ENCODE measurements around the gene LIX1. TPM values are rescaled to one million over a fixed set of nuclear protein-coding genes. Genes with fewer than 3 reads are reported as not detected.

Gene LIX1
- total RNA-seq, result 0.43 TPM in 1 of 2 replicates, not detected in the other

DNA sequence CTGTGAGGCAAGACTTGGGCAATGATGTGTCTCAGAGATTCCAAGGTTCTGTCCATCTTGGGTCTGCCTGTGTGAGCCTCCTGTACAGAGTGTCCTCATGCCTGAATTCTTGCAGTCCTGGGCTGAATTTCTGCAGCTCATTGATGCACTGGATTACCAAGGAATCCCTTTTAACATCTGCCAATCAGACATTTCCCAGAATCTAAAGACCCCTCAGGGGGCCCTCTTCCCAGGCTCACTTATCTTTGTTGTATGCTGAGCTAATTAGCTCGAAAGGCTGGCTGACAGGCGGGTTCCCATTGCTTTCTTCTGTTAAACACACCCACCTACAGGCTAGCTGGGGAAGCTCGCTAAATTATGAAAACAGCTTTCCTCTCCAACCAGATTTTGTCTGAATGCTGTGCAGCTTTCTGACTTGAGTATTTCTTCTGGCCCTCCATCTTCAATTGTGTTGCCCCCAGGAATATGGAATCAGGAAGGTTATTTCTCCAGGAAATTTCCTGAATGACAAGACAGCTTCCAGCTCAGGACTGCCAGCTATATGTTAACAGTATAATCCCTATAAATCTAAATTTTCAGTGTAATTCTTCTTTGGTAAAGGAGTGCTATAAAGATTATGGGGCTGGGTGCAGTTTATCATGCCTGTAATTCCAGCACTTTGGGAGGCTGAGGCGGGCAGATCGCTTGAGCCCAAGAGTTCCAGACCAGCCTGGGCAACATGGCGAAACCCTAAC, at the start of gene LIX1:
TSS of gene LIX1 (minus strand) at position 91 of the 734 bp plus-strand sequence. CDS start at position 56, 35 bp downstream.

DNA sequence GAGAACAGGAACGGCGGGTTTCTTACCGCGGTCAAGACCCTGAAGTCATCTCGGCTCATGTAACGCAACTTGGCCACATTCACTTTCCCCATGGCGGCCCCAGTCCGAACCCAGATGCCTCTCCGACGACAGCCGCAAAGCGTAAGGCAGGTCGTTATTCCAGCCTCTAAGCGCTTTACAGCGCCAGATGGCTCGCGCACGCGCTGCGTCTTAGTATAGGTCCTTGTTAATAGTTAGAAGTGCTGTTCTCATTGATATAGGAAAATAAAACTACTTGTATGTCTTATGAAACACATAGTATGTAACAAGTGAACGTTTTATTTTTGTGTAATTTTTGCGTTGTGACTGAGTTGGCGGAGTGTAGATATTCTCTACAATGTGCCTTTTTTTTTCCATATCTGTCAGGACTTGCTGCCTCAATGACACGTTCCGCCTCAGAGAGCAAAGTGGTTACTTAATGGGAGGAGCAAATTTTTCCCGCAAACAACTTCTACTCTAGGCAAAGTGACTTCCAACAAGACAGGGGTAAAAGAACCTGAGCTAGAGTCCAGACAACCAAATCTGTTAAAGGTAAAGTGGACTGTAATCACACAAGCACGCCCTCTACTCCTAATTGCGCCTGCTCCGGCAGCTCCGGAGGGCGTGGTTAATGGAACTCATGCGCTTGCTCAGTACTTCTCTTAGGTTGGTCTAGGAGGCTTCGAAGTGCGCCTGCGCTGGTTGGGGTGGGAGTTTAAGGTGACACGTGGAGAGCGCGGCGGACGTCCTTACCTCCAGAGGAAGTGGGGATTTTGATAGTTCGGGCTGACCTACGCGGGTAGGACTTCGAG, 40.9 kb upstream of the LIX1 start, which contains the start of gene RIOK2:
TSS of gene RIOK2 (minus strand) at position 148 of the 830 bp plus-strand sequence. CDS start at position 92, 56 bp downstream.

Small RNAs within 50 kb of the gene (small RNA-seq; reads per million reads assigned to genes)
- gene RNU1-73P, result not detected

Other genes starting within 250 kb of the LIX1 start
- gene LNPEP, start 206.5 kb downstream of the LIX1 start, total RNA-seq, result 40.0 and 71.5 TPM in 2 replicates
- gene RIOK2, start 40.6 kb upstream of the LIX1 start, total RNA-seq, result 16.6 and 23.2 TPM in 2 replicates

Data from placental epithelial cell (primary cell).